ENCODE measurements around the gene MCM3AP.

The MCM3AP gene

DNA sequence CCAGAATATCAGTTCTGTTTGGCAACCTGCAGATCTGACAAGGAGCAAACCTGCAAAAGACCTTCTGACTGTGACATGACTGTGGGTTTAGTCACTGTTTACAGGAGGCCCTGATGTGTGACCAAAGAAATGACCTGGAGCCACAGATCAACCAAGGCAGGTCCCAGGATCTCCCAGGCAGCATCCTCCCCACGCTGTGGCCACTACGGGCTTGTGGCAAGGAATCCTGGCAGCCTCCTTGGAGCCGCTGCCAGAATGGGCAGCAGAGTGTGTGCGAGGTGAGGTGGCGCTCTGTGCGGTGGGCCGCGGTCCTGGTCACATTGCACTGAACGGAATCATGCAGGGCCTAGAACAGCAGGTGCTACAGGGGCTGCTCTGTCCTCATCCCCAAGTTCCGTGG lies 15.9 kb downstream of the MCM3AP start:
- no peak for DNase-seq (ENCODE audit: low spot score)

DNA sequence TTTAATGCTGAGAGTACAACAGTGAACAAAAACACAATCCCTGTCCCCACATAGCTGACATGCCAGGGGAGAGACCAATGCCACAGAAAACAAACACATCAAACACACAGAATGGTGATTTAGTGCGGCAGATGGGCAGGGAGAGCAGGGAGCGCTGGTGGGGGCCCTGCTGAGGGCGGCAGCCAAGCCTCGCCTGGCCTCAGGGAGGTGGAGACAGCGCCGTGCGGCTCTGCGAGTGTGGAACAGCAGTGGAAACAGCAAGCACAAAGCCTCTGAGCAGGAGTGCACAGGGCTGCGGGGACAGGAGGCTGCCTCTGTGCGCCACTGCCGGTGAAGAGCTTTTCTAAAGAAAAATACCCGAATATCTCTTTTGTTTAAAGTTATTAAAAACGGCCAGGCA lies 17.0 kb downstream of the MCM3AP start:
- no peak for DNase-seq (ENCODE audit: low spot score)

DNA sequence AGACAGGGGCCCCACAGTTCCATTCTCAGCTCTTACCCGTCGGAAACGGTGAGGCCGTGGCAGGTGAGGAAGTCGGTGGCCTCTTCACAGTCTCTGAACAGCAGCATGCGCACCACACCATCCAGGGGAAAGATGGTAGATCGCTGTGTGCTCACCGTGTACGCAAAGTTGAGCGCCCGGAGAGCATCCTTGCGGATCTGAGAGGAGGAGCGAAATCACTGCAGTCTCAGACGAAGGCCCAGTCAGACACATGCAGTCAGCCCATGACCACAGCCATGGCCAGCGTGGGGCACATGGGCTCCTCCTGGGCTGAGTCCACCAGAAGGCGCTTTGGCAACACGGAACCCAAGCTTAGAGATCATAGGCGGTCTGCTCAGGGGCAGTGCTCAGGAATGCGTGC lies 18.5 kb downstream of the MCM3AP start:
- DNase-seq (ENCODE audit: low spot score), result no peak

DNA sequence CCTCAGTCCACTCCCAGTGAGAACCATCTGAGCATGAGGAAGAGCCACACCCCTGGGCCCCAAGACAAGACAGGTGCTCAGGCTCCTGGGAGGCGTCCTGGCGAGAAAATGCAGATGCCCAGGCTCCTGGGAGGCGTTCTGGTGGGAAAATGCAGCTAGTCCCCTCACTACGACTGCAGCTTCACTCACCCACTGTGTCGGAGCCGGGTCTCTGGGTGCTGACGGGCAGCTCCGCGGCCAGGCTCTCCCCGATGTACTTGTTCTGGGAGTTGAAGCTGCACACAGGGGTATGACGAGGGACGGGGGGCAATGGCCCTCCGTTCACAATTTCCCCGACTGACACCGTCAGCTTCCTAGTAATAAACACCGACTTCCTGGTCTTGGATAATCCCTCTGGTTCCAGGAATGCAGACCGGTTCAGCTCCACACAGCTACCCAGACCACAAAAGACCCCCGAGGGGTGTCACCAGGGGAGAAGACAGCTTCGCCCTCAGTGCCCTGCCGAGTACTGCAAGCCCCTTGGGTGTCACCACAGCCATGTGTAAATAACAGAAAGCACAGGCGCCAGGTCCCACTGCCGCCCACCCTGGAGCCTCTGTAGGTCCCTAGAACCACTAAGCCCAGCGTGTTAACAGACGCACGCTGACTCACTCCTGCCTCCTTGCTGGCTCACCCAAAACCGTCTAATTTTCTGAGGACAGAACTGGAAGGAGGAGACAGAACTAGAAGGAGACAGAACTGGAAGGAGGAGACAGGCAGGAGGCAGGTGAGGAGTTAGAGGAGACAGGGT lies 19.5 kb downstream of the MCM3AP start:
- no peak for DNase-seq (ENCODE audit: low spot score)

DNA sequence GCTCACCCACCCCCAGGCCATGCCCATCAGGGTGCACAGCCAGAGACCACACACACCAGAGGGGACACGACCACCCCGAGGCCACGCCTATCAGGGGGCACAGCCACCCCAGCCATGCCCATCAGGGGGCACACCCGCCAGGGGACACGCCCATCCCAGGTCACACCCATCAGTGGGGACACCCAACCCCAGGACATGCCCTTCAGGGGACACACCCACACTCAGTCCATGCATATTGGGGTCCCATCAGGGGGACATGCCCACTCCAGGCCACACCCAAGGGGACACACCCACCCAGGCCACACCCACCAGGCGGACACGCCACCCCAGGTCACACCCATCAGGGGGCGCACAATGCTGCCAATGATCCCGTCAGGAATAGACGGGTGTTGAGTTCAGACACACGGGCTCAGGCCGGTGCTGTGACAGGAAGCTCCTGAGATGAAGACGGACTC lies 20.7 kb downstream of the MCM3AP start:
- DNase-seq (ENCODE audit: low spot score), result no peak

DNA sequence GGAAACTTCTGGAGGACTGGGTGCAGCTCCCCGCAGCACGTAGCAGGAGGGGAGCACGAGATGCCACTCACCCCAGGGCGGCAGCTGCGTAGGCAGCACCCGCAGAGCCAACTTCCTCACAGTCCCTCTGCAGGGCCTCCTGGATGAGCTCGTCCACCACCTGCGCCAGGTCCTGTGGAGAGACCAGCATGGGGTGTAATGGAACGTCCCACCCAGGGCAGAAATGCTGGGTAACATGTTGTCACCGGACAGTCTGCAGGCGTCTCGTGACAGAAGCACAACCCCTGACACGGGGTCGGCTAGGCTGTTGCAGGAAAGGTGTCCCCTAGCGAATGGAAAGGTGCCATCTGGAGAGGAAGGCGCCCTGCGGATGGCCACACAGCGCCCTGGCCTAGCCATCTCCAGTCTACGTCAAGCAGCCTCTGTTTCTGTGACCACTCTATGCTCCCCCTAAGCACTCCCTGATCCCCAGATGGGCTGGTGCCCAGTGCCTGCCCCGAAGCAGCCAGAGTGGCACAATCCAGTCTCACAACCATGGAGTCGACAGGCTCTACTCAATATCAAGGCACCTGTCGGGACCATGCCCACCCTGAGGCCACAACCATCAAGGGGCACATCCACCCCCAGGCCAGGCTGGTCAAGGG lies 21.2 kb downstream of the MCM3AP start:
- DNase-seq (ENCODE audit: low spot score), result no peak

DNA sequence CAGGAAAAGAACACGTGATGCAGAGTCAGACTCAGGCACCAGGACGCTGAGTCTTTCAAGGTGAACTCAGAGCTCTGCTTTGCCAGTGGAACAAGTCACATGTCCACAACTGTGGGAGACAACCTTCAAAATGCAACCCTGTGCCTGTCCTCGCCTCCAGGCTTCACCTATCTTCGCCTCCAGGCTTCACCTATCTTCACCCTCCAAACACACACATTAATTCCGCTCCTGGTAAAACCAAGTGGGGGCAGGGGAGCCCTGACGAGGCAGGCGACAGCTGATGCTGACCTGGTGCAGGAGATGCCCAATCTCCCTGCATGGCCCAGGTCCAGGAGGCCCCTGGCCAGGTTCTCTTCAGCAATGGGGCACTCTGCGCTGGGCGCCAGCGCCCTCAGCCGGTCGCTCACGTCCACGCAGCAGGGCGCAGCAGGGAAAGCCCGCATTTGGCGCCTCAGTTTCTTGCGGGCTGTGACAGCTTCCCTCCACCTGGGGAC lies 28.9 kb downstream of the MCM3AP start:
- DNase-seq (ENCODE audit: low spot score), result no peak

DNA sequence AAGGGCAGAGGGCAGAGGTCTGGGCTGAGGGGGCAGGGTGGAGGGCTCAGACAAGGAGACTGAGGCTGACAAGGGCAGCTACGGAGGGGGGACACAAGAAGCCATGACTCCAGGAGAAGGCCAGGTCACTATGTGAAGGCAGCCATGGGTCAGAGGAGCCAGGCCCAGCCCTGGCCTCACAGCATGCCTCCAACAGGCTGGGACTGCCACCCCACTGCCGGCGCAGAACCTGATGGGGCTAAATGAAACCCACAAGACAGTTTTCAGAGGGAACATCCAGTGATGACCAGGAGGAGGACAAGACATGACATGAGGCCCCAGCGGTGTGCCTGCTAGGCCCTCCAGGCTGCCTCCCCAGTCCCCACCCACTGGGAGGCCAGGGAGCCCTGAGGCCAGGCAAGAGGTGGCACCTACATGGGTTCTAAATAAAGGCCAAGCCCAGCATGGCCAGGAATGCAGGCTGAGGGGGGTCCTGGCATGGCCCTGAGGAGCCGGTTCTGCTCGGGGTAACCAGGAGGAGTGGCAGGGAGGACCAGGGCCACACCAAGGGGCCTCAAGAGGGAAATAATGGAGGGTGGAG lies 29.6 kb downstream of the MCM3AP start:
- no peak for DNase-seq (ENCODE audit: low spot score)

DNA sequence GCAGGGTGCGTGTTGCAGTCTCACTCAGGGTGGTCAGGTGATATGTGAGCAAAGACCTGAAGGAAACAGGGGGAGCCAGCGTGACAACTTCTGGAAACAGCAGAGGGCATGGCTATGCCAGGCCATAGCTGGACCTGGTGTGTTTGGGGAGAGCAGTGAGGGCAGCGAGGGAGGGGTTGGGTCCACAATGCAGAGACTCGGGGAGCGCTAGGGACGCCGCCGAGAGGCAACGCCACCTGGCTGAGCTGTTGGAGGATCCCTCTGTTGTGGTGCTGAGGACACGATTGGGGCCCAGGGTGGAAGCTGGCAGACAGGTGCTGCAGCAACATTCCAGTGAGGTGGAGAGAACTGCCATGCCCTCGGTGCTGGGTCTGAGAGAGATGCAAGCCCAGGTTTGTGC lies 30.2 kb downstream of the MCM3AP start:
- DNase-seq (ENCODE audit: low spot score), result no peak

DNA sequence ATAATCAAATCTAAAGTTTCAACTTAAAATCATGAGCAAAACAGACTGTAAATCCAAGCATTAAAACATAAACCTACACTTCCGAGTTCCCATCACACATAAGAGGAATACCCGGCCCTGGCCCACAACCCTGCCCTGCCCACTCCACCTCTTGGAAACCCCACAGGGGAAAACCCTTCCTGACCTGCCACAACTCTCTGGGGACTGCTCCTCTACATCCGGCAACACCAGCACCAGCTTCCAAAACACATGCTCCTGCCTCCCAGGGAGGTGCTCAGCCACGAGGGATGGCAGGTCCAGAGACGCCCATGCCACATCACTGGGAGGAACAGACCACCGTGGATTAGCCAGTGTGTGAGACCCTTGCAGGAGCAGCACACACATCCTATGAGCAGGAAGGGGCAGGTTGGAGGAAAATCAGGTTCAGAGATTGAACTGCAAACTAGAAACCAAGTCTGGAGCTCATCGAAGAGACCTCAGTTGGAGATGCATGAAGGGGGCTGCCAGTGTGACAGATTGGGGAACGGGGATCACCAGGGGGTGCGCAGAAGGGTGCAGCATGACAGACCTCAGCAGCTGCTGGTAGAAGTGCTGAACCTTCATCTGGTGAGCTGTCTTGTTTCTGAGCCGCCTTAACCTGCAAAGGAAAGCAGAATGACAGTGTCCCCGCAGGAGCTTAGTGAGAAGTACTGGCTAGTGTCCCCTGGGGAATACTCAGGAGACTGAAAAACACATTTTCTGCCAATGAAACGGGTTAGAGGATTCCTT lies 31.0 kb downstream of the MCM3AP start:
- no peak for DNase-seq (ENCODE audit: low spot score)

DNA sequence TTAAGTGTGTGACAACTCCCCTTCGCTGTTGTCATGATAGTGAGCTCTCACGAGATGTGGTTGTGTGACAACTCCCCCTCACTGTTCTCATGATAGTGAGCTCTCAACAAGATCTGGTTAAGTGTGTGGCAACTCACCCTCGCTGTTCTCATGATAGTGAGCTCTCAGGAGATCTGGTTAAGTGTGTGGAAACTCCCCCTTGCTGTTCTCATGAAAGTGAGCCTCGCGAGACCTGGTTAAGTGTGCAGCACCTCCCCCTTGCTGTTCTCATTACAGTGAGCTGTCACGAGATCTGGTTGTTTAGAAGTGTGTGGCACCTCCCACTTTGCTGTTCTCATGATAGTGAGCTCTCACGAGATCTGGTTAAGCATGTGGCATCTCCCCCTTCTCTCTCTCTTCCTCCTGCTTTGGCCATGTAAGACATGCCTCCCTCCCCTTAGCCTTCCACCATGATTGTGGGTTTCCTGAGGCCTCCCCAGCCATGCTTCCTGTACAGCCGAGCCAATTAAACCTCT lies 31.7 kb downstream of the MCM3AP start:
- peak; percentile 94 for DNase-seq (ENCODE audit: low spot score)

DNA sequence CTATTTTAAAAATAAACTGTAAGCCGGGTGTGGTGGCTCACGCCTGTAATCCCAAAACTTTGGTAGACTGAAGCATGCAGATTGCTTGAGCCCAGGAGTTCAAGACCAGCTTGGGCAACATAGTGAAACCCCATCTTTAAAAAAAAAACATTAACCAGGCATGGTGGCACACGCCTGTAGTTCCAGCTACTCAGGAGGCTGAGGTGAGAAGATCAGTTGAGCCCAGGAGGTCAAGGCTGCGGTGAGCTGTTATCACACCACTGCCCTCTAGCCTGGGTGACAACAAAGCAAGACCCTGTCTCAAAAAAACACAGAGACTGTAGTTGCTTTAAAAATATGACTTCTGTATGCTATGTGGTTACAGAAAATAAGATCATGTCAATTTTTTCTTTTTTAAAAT lies 32.6 kb downstream of the MCM3AP start:
- DNase-seq (ENCODE audit: low spot score), result no peak

DNA sequence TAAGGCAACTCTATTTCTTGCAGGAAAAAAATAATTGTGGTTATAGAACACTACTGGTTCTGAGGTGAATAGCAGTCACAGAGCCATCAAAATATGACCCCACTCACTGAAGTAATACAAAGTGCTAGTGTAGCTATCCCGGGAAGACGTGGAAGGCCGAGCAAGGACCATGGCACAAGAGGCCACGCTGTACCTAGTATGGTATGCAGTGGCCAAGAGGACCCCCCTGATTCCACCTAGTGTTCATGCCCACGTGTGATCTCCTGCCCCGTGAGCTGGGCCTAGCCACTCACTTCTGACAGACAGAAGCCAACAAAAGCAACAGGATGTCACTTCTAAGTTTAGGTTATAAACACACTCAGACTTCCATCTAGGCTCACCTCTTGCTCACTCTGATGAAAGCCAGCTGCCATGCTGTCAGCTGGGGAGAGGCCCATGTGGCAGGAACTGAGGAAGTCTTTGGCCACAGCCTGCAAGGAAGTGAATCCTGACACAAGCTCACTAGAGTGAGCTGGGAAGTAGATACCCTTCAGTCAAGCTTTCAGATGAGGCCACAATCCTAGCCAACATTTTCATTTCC lies 35.2 kb downstream of the MCM3AP start:
- DNase-seq (ENCODE audit: low spot score), result peak; percentile 42

DNA sequence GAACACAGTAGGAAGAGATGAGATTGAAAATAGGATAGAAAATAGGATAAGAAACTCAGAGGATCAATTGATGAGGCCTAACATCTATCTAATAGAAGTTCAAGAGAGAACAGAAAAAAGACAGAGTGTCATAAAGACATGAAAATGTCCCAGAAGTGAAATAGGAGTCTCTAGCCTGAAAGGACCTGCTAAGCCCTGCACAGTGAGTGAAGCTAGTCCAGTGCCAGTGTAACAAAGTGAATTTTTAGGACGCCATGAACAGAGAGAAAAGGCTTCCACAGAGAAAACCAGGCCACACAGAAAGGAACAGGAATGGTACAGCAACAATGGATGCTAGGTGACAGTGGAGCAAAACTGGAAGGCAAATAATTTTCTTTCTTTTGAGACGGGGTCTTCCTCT lies 36.6 kb downstream of the MCM3AP start:
- DNase-seq (ENCODE audit: low spot score), result no peak

DNA sequence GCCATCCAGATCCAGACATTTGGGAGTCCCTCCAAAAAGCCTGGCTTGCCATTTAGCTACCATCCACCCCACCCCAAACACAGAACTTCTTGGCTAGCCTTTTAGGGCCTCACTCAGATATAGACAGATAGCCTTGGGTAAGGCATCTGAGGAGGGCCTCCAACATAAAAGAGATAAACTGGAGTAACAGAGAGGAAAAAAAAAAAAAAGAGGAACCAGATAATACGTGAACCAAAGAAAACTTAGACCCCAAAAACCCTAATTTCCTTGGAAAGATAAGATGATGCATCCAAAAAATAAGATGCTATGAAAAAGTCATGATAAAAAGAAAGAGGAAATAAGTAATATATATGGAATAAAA lies 37.0 kb downstream of the MCM3AP start:
- DNase-seq (ENCODE audit: low spot score), result no peak

DNA sequence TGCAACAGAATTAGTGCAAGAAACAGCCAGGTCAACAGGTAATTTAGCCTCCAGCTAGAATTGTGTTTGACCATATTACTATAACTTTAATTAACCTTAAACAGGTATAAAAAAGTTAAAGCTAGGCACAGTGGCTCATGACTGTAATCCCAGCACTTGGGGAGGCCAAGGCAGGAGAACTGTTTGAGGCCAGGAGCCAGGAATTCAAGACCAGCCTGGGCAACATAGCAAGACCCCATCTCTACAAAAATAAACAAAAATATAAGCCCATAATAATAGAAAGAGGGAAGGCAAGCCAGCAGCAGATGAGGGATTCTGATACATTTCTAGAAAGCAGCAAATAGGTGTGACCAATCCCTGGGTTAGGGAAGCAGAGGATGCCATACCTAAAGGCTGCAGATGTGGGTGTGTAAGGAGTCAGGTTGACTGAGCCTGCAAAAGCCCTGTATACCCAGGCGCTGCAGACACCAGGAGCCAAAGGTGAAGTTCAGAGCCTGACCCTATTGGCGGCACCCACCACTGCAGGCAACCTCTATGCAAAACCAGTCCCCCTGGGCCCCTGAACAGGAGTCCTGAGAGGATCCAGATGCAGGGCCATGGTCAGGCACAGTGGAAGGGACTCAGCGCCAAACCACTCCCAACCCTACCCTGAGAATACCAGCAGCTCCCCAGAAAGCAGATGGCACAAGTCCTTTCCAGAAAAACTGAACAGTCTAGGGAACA lies 37.6 kb downstream of the MCM3AP start:
- no peak for DNase-seq (ENCODE audit: low spot score)

DNA sequence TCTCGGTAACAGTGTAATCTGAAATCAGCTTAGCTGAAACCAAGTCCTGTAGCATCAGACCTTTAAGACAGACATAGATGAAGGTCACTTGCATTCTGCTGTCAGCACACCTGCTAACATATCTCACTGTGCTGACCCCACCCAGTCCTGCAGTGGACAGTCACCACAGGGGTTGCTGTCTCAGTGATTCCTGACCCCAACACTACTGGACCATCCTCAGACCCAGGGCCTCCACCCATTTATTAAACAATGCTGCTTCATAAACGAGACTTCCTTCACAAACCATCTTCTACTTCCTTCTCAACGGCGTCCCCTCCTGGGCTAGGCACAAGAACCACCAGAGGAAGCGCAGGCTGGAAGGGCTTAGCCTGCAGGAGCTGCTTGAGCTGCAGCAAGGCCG lies 39.1 kb downstream of the MCM3AP start:
- DNase-seq (ENCODE audit: low spot score), result no peak

DNA sequence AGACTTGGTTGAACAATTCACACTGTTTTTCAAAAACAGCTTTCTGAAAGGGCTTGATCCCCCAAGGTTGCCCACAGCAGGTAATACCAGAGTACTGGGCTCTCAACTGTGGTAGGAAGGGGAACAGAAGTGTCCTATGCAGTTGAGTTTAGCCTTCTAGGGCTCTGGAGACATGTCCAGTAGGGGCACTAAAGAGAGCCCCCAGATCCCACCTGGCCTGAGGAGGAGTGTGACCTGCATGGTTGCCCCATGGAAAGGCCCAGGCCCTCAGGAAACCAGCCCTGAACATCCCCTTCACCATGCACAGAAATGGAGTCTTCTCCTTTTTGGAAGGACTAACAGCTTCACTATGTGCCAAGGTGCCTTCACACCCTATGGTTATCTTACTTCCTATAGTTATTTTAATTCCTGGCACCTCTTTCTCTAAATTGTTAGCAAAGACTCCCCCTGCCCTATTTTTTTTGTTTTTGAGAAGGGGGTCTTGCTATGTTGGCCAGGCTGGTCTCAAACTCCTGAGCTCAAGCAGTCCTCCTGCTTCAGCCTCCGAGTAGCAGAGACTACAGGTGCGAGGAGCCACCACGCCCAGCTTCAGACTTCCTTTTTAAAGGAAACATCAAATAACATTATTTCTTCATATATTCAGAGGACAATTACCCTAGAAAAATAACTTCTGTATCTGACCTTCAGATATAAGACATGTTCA lies 40.0 kb downstream of the MCM3AP start:
- DNase-seq (ENCODE audit: low spot score), result no peak

DNA sequence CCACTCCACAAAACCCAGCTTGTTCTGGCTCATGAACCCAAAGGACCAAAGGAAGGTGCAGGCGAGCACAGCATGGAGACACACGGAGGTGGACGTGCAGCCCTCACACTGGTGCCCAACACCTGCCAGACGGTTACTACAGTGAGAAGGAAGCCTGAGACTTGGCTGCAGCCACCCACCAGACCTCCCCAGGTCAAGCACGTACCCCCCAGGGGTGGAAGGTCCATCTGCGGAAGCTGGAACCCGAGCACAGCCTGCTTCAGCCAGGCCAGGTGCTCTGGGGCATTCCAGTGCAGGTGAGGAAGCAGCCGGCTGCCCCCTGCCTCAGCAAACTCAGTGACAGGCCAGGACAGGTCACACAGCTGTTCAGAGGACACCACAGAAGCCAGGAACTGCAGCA lies 40.8 kb downstream of the MCM3AP start:
- DNase-seq (ENCODE audit: low spot score), result no peak

DNA sequence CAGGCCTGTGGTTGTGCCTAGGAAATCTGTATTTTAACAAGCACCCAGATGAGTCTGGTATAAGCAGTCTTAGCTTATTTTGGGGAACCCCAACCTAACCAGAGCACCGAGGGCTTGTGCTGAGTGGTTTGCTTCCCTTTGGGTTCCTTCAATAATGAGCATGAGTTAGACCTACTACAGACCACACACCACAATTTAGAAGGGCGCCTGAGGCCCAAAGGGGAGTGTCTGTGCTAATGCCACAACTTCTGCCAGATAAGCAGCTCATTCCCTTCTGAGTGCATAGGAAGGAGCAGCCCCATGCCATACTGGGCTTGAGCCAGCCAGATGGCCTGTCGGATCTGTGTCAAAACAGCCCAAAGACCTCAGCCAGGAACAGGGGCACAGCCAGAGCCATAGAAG lies 41.5 kb downstream of the MCM3AP start:
- DNase-seq (ENCODE audit: low spot score), result no peak

DNA sequence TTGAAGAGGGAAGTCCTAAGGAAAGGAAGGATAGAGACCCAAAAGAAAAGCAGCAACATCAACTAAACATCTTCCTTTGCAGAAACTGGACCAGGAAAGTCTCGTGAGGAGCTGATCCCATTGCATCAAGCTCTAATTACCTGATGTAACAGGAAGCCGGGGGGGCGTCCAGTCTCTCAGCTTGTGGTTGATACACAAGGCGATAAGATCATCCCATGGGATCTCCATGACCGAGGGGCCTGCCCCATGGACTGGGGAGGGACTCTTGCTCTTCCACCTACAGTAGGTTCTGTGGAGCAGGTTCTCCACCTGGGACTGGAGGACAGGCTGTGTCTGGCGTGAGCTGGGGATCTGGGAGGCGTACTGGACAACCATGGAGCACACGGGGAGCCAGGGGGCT lies 42.1 kb downstream of the MCM3AP start:
- DNase-seq (ENCODE audit: low spot score), result no peak

Measured in NAMALWA (cell line).